ENCODE measurements around the gene UNC119. TPM values are rescaled to one million over a fixed set of nuclear protein-coding genes. Genes with fewer than 3 reads are reported as not detected.

UNC119 gene
- total and polyA plus RNA-seq, 2 of the 13 experiments (the other 11 are each of a cell fraction or from before 2014, with no cell fraction given), result 10.4 to 63.1 TPM

DNA sequence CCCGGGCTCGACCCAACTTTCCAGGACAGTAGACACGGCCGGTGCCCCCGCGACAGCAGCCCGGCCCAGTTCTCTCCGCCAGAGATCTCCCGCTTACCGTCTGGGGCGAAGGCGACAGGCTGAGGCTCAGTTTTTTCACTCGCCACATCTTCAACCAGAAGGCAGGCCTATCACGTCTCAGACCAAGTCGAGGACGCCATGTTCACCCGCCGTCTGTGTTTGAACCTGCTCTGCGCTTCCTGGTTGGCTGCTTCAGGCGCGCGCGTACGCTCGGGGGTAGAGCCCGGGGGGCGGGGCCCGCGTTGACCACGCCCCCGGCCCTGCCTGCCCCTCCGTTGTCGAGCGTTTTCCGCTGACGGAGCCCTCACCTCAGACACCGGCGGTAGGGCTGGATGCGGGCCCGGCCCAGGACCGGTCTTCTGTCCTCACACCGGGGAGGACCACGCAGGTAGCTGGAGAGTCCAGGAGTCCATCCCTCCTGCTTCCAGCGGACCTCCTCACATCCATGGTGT is 46.4 kb upstream of the UNC119 start, which contains the start of gene SPAG5 (continued):
- TF ChIP-seq ZC3H4 (CRISPR knock-in tag; IDR thresholded peaks at IDR 0.05; ENCODE audit: borderline replicate concordance), result no peak
- TF ChIP-seq, protein P1, sequence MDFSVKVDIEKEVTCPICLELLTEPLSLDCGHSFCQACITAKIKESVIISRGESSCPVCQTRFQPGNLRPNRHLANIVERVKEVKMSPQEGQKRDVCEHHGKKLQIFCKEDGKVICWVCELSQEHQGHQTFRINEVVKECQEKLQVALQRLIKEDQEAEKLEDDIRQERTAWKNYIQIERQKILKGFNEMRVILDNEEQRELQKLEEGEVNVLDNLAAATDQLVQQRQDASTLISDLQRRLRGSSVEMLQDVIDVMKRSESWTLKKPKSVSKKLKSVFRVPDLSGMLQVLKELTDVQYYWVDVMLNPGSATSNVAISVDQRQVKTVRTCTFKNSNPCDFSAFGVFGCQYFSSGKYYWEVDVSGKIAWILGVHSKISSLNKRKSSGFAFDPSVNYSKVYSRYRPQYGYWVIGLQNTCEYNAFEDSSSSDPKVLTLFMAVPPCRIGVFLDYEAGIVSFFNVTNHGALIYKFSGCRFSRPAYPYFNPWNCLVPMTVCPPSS (IDR thresholded peaks at IDR 0.05), result no peak
- TF ChIP-seq, protein P2, sequence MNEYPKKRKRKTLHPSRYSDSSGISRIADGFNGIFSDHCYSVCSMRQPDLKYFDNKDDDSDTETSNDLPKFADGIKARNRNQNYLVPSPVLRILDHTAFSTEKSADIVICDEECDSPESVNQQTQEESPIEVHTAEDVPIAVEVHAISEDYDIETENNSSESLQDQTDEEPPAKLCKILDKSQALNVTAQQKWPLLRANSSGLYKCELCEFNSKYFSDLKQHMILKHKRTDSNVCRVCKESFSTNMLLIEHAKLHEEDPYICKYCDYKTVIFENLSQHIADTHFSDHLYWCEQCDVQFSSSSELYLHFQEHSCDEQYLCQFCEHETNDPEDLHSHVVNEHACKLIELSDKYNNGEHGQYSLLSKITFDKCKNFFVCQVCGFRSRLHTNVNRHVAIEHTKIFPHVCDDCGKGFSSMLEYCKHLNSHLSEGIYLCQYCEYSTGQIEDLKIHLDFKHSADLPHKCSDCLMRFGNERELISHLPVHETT (CRISPR knock-in tag; conservative IDR thresholded peaks at IDR 0.05), result no peak; the same call in 1 of the 2 replicates
- peak; percentile 59; the same call in 1 of the 2 replicates for TF ChIP-seq ZMYM4 (CRISPR knock-in tag; IDR thresholded peaks at IDR 0.05)
- TF ChIP-seq THAP11 (CRISPR knock-in tag; IDR thresholded peaks at IDR 0.05), result 0 out of 2 replicates have a peak, but pooled peaks have one; percentile 35
- TF ChIP-seq, protein P3, sequence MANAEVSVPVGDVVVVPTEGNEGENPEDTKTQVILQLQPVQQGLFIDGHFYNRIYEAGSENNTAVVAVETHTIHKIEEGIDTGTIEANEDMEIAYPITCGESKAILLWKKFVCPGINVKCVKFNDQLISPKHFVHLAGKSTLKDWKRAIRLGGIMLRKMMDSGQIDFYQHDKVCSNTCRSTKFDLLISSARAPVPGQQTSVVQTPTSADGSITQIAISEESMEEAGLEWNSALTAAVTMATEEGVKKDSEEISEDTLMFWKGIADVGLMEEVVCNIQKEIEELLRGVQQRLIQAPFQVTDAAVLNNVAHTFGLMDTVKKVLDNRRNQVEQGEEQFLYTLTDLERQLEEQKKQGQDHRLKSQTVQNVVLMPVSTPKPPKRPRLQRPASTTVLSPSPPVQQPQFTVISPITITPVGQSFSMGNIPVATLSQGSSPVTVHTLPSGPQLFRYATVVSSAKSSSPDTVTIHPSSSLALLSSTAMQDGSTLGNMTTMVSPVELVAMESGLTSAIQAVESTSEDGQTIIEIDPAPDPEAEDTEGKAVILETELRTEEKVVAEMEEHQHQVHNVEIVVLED (CRISPR knock-in tag; IDR thresholded peaks at IDR 0.05; ENCODE audit: borderline replicate concordance), result peak; percentile 94
- peak; percentile 59; the same call in 1 of the 2 replicates for TF ChIP-seq KDM5B (CRISPR knock-in tag; IDR thresholded peaks at IDR 0.05; ENCODE audit: borderline replicate concordance)
- TF ChIP-seq PHF20 (CRISPR knock-in tag; IDR thresholded peaks at IDR 0.05), result no peak
- no peak for TF ChIP-seq ZNF33A (CRISPR knock-in tag; IDR thresholded peaks at IDR 0.05; ENCODE audit: borderline replicate concordance)
- no peak; the same call in 1 of the 2 replicates for TF ChIP-seq ZNF331 (CRISPR knock-in tag; IDR thresholded peaks at IDR 0.05)
- TF ChIP-seq NR2C2 (CRISPR knock-in tag; IDR thresholded peaks at IDR 0.05; ENCODE audit: borderline replicate concordance), result no peak
- TF ChIP-seq REPIN1 (CRISPR knock-in tag; IDR thresholded peaks at IDR 0.05; ENCODE audit: borderline replicate concordance, low read depth), result no peak
- no peak for TF ChIP-seq ZNF446 (CRISPR knock-in tag; IDR thresholded peaks at IDR 0.05)
- TF ChIP-seq RFX3 (CRISPR knock-in tag; IDR thresholded peaks at IDR 0.05), result no peak
- TF ChIP-seq, protein P4, sequence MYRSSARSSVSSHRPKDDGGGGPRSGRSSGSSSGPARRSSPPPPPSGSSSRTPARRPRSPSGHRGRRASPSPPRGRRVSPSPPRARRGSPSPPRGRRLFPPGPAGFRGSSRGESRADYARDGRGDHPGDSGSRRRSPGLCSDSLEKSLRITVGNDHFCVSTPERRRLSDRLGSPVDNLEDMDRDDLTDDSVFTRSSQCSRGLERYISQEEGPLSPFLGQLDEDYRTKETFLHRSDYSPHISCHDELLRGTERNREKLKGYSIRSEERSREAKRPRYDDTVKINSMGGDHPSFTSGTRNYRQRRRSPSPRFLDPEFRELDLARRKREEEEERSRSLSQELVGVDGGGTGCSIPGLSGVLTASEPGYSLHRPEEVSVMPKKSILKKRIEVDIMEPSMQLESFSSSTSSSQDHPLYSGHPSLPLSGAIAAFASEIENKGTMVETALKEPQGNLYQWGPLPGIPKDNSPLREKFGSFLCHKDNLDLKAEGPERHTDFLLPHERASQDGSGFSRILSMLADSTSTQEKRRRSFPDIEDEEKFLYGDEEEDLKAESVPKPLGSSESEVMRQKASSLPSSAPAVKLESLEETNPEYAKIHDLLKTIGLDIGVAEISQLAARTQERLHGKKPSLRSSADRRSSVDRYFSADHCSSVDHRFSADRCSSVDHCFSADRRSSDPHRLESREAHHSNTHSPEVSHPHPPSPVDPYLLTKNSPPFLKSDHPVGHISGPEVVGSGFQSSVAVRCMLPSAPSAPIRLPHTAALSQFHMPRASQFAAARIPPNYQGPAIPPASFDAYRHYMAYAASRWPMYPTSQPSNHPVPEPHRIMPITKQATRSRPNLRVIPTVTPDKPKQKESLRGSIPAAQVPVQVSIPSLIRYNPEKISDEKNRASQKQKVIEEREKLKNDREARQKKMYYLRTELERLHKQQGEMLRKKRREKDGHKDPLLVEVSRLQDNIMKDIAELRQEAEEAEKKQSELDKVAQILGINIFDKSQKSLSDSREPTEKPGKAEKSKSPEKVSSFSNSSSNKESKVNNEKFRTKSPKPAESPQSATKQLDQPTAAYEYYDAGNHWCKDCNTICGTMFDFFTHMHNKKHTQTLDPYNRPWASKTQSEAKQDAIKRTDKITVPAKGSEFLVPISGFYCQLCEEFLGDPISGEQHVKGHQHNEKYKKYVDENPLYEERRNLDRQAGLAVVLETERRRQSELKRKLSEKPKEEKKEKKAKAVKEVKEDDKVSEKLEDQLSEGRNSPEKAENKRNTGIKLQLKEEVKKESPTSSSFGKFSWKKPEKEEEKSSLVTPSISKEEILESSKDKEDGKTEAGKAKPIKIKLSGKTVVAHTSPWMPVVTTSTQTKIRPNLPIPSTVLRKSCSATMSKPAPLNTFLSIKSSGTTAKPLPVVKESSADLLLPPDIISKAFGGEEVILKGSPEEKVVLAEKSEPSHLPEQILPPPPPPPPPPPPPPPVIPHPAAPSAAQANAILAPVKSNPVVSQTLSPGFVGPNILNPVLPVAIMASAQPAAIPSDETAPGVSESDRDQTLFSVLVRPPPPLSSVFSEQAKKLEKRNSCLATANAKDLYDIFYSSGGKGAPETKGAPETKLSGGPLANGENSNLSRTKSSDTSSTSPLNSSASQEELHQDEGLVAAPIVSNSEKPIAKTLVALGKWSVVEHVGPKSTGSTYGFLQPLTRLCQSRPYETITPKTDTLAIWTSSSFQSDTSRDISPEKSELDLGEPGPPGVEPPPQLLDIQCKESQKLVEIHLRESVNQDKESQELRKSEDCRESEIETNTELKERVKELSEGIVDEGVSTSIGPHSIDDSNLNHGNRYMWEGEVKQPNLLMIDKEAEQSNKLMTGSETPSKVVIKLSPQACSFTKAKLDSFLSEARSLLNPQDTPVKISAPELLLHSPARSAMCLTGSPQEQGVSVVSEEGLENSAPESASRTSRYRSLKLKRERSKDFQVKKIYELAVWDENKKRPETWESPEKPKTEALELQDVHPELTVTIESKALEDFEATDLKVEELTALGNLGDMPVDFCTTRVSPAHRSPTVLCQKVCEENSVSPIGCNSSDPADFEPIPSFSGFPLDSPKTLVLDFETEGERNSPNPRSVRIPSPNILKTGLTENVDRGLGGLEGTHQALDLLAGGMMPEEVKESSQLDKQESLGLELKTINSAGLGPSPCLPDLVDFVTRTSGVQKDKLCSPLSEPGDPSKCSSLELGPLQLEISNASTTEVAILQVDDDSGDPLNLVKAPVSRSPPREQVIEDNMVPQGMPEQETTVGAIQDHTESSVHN (CRISPR knock-in tag; IDR thresholded peaks at IDR 0.05), result no peak
- TF ChIP-seq, protein P5, sequence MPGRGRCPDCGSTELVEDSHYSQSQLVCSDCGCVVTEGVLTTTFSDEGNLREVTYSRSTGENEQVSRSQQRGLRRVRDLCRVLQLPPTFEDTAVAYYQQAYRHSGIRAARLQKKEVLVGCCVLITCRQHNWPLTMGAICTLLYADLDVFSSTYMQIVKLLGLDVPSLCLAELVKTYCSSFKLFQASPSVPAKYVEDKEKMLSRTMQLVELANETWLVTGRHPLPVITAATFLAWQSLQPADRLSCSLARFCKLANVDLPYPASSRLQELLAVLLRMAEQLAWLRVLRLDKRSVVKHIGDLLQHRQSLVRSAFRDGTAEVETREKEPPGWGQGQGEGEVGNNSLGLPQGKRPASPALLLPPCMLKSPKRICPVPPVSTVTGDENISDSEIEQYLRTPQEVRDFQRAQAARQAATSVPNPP (CRISPR knock-in tag; IDR thresholded peaks at IDR 0.05), result no peak
